Measurements from ENCODE around the gene GCNT3. TPM values are rescaled to one million over a fixed set of nuclear protein-coding genes. Genes with fewer than 3 reads are reported as not detected.

Gene GCNT3
- total RNA-seq, 2 experiments from 2014 or later = not detected

Other genes with a start within 250 kb of the GCNT3 start
- gene MYO1E, start 238.9 kb upstream of the GCNT3 start, total RNA-seq = 10 to 100 TPM; 40.8 to 46.1 TPM
- under 1 TPM; 0.08 to 0.50 TPM for gene FAM81A, start 173.6 kb upstream of the GCNT3 start, total RNA-seq
- gene GTF2A2, start 45.7 kb downstream of the GCNT3 start, total RNA-seq = 100 to 1,000 TPM; 113 to 117 TPM
- gene BNIP2, start 77.5 kb downstream of the GCNT3 start, total RNA-seq = 10 to 100 TPM; 83.3 to 84.5 TPM

Measured in activated CD4-positive, alpha-beta memory T cell treated with anti-CD3 and anti-CD28 coated beads, Interleukin-2, amount 10 ng/mL, durations not matched to agents 7 days and 5 days (primary cell).